Bronchial epithelial cell (primary cell): ENCODE results near the gene TYSND1. TPM values are rescaled to one million over a fixed set of nuclear protein-coding genes. Genes with fewer than 3 reads are reported as not detected.

Source experiments
- DNase-seq: peaks from one replicate; pipeline ENCODE4 v3.0.0-alpha.2; 2010; ENCODE audit warnings: low read depth
- FAIRE-seq: peaks from 2 replicates; lab custom pipeline; 2011; peaks lifted over from hg19 to GRCh38; lab: Jason Lieb, UNC
- H3K27me3 ChIP-seq: 2 replicates; pipeline ENCODE4 v1.5.1; 2011; ENCODE audit warnings: low read length; ENCODE audit not compliant: control insufficient read depth, insufficient read depth
- H3K36me3 ChIP-seq: 2 replicates; pipeline ENCODE4 v1.5.1; 2011; ENCODE audit warnings: low read length; ENCODE audit not compliant: control insufficient read depth, insufficient read depth
- H3K4me3 ChIP-seq: 2 replicates; pipeline ENCODE4 v1.5.1; 2011; ENCODE audit warnings: mild to moderate bottlenecking, low read depth, low read length, control low read depth
- CTCF ChIP-seq: IDR thresholded peaks from 2 replicates; pipeline ENCODE4 v1.5.1; 2011; ENCODE audit warnings: mild to moderate bottlenecking, moderate library complexity, low read length, control low read depth, inconsistent platforms; ENCODE audit not compliant: insufficient read depth, severe bottlenecking
- total RNA-seq: library from RNA; depleted of rRNA; stranded (reverse); fragments of >200 nt; gene quantifications from 2 replicates; pipeline ENCODE4 v1.2.1, GENCODE V29; 2014

The TYSND1 gene
- total RNA-seq = 32.1 and 33.5 TPM in 2 replicates

- Histone ChIP-seq H3K4me3 (peak within 1 kb of the TSS; percentile 81), H3K27me3 (no peaks in the 10 kb centered on the region), H3K36me3 (peaks cover 2% of the 10 kb centered on the region)
- TF ChIP-seq CTCF = peak; percentile 96
- peak; percentile 98 for DNase-seq
- peak; percentile 95 for FAIRE-seq
Observed at GRCh38 chr10:70146489-70147258, at the start of gene TYSND1. TYSND1 (minus strand) TSS chr10:70146700; CDS start chr10:70146586, 114 bp downstream.

GRCh38 chr10:70193391-70193844 is 46.9 kb upstream of the TYSND1 start:
- TF ChIP-seq CTCF = no peak
- Histone ChIP-seq H3K4me3 (no peak overlapping the region), H3K36me3 (no peaks in the 10 kb centered on the region), H3K27me3 (no peaks in the 10 kb centered on the region)
- no peak for FAIRE-seq
- DNase-seq = peak; percentile 26

- no peak overlapping the region for H3K4me3 ChIP-seq
- no peaks in the 10 kb centered on the region for H3K36me3 ChIP-seq
- DNase-seq (peak; percentile 95), FAIRE-seq (no peak)
- H3K27me3 ChIP-seq = no peaks in the 10 kb centered on the region
- TF ChIP-seq CTCF = no peak
Observed at GRCh38 chr10:70192326-70192968, 45.9 kb upstream of the TYSND1 start.

GRCh38 chr10:70191972-70192305 is 45.4 kb upstream of the TYSND1 start:
- FAIRE-seq = no peak
- Histone ChIP-seq H3K27me3 (no peaks in the 10 kb centered on the region), H3K36me3 (no peaks in the 10 kb centered on the region), H3K4me3 (no peak overlapping the region)
- TF ChIP-seq CTCF = no peak
- DNase-seq = peak; percentile 89

- no peak for DNase-seq
- FAIRE-seq = no peak
- no peaks in the 10 kb centered on the region for H3K27me3 ChIP-seq
- no peaks in the 10 kb centered on the region for H3K36me3 ChIP-seq
- H3K4me3 ChIP-seq = no peak overlapping the region
- no peak for TF ChIP-seq CTCF
Observed at GRCh38 chr10:70191161-70191971, 44.9 kb upstream of the TYSND1 start.
